ACHN (cell line): ENCODE measurements around the gene GRAP.
"Not testable (repeated sequence)": the region's sequence is repeated elsewhere in the genome, so short reads cannot be mapped to it uniquely, and the experiment has no call there.

Source experiments
- DNase-seq: peaks from one replicate; pipeline ENCODE4 v3.0.0-alpha.2; 2015
- in situ Hi-C: cut with HindIII; loops from 2 replicates; pipeline ENCODE4 v1.10.0; 2017; ENCODE audit warnings: low sequenced_read_pairs, low pct_ligation_motif_present, low pct_unique_long_range_greater_than_20kb

The GRAP gene

DNA sequence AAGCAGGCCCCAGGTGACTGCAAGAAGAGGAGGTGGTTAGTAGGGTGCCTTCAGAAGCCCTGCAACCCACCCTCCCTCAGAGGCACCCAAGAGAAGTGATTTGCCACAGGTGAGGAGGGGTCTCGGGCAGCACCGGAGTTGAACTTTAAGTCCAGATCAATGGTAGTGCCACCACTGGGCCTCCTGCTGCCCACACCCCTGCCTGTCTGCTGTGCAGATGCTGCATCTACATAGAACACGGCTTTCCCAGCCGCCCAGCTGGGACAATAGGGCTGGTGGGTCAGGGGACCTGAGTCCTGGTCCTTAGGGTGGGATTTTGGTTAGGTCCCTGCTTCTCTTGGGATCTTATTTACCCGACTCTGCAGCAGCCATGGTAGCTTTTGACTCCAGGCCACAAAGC is 24.6 kb downstream of the GRAP start:
- no peak for DNase-seq
- in situ Hi-C loops, result no loop called here

DNA sequence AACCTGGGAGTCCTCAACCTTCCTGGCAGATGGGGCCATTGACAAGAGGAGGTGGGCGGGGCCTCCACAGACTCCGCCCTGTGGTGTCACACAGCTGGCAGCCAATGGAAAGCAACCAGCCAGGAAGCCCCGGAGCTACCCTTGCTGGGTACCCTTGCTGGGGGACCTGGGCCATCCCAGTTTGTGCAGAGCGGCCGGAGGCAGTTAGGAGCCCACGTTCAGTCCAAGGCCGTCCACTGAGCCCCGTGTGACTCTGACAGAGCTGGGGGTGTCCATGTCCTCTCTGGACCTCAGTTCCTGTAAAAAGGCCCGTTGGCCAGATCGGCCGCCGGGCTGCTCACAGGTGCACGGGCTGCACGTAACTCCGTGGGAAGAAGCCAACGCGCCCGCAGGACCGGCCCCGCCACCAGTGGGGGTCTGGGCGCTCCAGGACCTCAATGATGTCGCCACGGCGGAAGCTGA is 25.1 kb downstream of the GRAP start:
- in situ Hi-C loops, result no loop called here
- DNase-seq, result peak; percentile 21

DNA sequence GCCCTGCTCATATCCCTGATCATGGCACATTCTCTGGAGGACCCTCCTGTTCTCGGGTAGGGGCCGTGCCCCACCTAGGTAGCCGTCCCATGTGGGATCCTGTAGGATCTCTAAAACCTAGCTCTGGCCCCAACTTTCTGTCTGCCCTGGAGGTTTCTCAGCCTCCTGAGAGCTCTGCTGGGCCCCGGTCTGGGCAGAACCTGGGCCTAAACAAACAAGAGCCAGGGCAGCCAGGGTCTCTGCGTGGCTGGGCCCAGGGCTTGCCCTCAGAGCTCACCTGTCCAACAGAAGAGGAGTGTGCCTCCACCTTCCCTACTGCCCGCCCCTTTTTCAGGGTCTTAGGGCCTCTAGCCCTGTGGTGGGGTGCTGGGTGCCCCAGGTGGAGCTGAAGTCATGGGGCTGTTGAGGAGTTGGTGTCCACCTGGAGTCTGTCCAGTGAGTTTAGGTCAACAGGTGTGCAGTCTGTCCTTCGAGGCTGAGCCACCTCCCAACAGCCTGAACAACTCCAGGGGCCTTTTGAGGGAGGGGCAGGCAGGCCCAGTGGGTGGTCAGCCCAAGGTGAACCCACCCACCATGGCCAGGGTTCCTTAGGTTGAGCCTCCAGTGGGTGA is 25.6 kb downstream of the GRAP start:
- DNase-seq, in situ Hi-C loops: not testable (repeated sequence)

DNA sequence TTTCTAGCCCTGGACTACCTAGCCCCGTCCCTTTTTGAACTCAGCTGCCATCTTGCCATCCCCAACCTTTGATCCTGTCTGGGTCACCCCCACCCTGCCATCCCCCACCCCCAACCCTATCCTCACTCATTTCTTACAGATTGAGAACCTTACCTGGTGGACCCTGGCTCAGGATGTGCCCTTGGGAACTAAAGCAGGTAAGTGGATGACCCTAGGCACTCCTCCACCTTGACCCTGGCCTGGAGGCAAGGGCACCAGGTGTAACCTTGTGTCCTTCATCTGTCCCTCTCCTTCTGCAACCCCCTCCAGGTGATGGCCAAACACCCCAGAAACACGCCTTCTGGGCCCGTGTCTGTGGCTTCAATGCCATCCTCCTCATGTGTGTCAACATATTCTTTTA is 26.7 kb downstream of the GRAP start:
- in situ Hi-C loops, result no loop called here
- DNase-seq, result no peak

- no peak for DNase-seq
- in situ Hi-C loops, result no loop called here
Measured at GRCh38 chr17:19019041-19019941, 27.5 kb downstream of the GRAP start.

DNA sequence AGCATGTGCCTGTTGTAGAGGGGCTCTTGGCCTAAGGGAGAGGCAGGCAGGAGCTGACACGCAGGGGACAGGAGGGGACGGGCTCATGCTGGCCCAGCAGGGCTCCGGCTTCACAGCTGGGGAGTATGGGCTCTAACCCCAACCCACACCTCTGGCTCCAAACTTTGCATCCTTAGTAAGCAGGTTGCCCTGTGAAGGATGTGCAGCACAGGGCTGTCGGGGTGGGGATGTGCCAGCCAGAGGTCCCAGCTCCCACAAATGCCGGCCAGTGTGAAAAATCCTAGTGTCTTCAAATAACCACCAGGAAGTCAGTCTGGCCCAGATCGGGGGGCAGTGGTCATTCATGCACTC is 28.2 kb downstream of the GRAP start:
- in situ Hi-C loops, result no loop called here
- no peak for DNase-seq

- DNase-seq, result no peak
- in situ Hi-C loops, result no loop called here
Measured at GRCh38 chr17:19017804-19018599, 28.8 kb downstream of the GRAP start.

- in situ Hi-C loops, result no loop called here
- DNase-seq, result no peak
Measured at GRCh38 chr17:19017401-19017800, 29.4 kb downstream of the GRAP start.

GRCh38 chr17:19016881-19017280 is 29.9 kb downstream of the GRAP start:
- DNase-seq, result no peak
- in situ Hi-C loops, result no loop called here

- no peak for DNase-seq
- in situ Hi-C loops, result no loop called here
Measured at GRCh38 chr17:19016297-19016696, 30.5 kb downstream of the GRAP start.

DNA sequence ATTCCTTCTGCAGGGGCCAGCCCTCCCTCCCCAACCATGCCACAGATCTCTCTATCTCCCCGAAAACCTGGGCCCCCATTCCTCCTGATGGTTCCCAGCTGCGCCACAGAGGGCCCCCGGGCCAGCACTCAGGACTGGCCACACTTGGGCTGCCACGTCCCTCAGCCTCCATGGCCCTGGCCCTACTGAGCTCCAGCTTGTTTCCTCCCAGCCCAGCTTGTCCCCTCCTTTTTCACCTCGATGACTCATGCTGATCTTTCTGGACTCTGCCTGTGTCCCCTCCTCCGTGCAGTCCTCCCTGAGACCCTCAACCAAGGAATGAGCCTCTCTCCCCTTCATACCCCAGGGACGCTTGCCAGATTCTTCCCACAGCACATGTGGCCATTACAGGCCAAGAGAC is 31.3 kb downstream of the GRAP start:
- no peak for DNase-seq
- in situ Hi-C loops, result no loop called here

DNA sequence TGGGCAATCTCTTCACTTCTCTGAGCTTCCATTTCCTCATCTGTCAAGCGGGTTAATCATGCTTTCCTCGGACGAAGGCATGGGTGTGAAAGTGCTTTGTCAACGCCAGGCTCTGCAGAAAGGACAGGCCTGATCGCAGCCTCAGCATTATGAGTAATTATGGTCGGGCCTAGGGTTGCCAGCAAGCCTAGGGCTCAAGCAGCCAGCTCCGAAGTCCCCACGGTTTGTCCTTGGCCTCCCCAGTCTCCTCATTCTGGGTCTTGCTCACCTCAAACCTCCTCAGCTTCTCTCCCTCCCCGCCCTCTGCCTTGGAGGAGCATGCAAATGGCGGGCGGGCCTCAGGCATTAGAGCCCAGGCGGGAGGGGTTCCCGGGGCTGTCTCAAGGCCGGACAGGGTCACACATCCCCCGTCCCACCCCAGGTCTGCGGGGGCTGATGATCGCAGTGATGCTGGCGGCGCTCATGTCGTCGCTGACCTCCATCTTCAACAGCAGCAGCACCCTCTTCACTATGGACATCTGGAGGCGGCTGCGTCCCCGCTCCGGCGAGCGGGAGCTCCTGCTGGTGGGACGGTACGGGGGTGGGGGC is 32.0 kb downstream of the GRAP start:
- in situ Hi-C loops, result no loop called here
- no peak for DNase-seq

- no peak for DNase-seq
- in situ Hi-C loops, result no loop called here
Measured at GRCh38 chr17:19013806-19014627, 32.7 kb downstream of the GRAP start.

- in situ Hi-C loops, result no loop called here
- DNase-seq, result no peak
Measured at GRCh38 chr17:19013226-19013625, 33.5 kb downstream of the GRAP start.

- in situ Hi-C loops, result no loop called here
- no peak for DNase-seq
Measured at GRCh38 chr17:19012171-19013080, 34.3 kb downstream of the GRAP start.

DNA sequence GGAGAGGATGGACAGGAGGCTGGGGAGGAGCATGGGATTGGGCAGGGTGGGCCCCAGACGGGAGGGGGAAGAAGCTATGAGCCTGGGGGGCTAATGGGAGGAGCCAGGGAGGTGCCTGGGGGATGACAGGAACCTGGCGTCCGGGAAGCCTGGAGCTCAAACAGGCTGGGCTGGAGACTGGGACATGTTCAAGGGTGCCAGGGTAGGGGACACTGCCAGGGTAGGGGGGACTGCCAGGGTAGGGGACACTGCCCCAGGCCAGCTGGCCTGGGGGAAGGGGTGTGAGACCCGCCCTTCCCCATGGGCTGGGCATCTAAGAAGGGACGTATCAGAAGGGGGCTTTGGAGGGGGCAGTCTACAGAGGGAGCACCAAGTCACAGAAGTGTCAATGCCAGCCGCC is 35.2 kb downstream of the GRAP start:
- DNase-seq, result no peak
- in situ Hi-C loops, result no loop called here

- in situ Hi-C loops, result no loop called here
- DNase-seq, result no peak
Measured at GRCh38 chr17:19010729-19011505, 35.8 kb downstream of the GRAP start.
